ENCODE data around the gene FBXO42.

DNA sequence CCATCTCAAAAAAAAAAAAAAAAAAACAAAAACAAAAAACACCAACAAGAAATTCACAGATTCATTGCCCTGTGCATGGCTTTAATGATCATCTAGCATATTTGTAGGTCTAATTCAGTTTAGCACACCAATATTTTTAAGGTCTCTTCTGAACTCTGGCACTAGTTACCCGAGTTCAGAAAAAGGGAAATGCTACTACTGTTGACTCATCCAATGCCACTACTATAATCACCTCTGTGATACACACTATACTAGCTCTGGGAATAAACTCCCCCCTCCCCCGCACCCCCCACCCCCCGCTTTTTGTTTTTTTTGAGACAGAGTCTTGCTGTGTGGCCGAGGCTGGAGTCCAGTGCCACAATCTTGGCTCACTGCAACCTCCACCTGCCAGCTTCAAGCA, 55.6 kb downstream of the FBXO42 start:
- TF ChIP-seq, protein P1, sequence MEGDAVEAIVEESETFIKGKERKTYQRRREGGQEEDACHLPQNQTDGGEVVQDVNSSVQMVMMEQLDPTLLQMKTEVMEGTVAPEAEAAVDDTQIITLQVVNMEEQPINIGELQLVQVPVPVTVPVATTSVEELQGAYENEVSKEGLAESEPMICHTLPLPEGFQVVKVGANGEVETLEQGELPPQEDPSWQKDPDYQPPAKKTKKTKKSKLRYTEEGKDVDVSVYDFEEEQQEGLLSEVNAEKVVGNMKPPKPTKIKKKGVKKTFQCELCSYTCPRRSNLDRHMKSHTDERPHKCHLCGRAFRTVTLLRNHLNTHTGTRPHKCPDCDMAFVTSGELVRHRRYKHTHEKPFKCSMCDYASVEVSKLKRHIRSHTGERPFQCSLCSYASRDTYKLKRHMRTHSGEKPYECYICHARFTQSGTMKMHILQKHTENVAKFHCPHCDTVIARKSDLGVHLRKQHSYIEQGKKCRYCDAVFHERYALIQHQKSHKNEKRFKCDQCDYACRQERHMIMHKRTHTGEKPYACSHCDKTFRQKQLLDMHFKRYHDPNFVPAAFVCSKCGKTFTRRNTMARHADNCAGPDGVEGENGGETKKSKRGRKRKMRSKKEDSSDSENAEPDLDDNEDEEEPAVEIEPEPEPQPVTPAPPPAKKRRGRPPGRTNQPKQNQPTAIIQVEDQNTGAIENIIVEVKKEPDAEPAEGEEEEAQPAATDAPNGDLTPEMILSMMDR (IDR thresholded peaks at IDR 0.05; ENCODE audit: low read length), result no peak
- TF ChIP-seq EZH2 (IDR thresholded peaks at IDR 0.05; ENCODE audit: borderline replicate concordance, low read length), result no peak

Measured in OCI-LY1 (cell line).